ENCODE results near the gene TANC1. TPM values are rescaled to one million over a fixed set of nuclear protein-coding genes. Genes with fewer than 3 reads are reported as not detected.

Gene TANC1
- total RNA-seq, 1 donor from 2014 or later, result 0.47 TPM

DNA sequence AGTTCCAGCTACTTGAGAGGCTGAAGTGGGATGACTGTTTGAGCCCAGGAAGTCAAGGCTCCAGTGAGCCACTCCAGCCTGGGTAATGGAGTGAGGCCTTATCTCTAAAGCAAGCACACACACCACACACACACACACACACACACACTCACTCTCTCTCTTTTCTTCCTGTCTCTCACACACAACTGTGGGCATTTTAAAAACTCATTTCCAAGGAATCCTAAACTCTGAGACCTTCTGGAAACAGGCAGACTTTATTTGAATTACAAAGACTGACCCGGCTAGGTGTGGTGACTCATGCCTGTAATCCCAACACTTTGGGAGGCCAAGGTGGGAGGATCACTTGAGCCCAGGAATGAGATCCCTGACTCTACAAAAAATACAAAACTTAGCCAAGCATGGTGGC, 296.7 kb downstream of the TANC1 start:
- DNase-seq (ENCODE audit: low spot score), result no peak
- Mint-ChIP-seq H3K27ac (no peak overlapping the region), H3K9me3 (no peaks in the 10 kb centered on the region), H3K27me3 (ENCODE audit: insufficient read depth) (no peaks in the 10 kb centered on the region), H3K36me3 (ENCODE audit: low read depth) (peaks cover 3% of the 10 kb centered on the region), H3K4me1 (ENCODE audit: low read depth) (no peaks in the 10 kb centered on the region), H3K4me3 (no peak overlapping the region)
- intact Hi-C loops (cut with micrococcal nuclease), result no loop called here

DNA sequence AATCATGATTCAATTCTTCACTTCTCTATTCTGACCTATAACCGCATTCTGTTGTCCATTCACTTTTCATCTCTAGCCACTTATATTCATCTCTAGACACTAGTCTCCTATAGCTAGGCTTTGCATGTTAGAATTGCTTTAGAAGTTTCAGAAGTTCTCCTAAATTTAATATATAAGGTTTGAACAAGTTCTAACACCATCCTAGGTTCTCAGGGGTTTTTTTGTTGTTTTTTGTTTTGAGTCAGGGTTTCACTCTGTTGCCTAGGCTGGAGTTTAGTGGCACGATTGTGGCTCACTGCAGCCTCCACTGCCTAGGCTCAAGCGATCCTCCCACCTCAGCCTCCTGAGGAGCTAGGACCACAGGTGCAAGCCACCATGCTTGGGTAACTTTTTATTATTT, 298.1 kb downstream of the TANC1 start:
- Mint-ChIP-seq H3K27me3 (ENCODE audit: insufficient read depth) (no peaks in the 10 kb centered on the region), H3K9me3 (no peaks in the 10 kb centered on the region), H3K4me1 (ENCODE audit: low read depth) (no peaks in the 10 kb centered on the region), H3K4me3 (no peak overlapping the region), H3K27ac (no peak overlapping the region), H3K36me3 (ENCODE audit: low read depth) (peaks cover 5% of the 10 kb centered on the region)
- DNase-seq (ENCODE audit: low spot score), result no peak
- intact Hi-C loops (cut with micrococcal nuclease), result no loop called here

DNA sequence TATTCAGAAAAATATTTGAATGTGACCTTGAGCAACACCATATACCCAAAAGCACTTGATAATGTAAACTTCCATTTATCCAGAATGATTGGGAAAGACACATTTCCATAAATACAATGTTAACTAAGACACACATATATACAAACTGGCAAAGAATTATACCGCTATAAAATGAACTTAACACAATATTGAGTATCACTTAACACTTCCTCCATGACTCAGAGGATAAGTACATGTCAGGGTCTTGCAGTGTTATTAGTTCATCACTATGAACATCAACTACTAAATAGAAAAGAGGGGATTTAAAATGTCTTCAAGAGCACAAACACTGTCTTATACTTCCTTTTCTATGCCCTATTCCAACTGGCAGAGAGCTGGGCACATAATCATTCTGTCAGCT, 299.5 kb downstream of the TANC1 start:
- Mint-ChIP-seq H3K27ac (no peak overlapping the region), H3K9me3 (no peaks in the 10 kb centered on the region), H3K36me3 (ENCODE audit: low read depth) (peaks cover 5% of the 10 kb centered on the region), H3K4me1 (ENCODE audit: low read depth) (no peaks in the 10 kb centered on the region), H3K4me3 (no peak overlapping the region), H3K27me3 (ENCODE audit: insufficient read depth) (no peaks in the 10 kb centered on the region)
- DNase-seq (ENCODE audit: low spot score), result no peak
- intact Hi-C loops (cut with micrococcal nuclease), result no loop called here

GRCh38 chr2:159270744-159271379, 302.4 kb downstream of the TANC1 start:
- H3K27me3 Mint-ChIP-seq (ENCODE audit: insufficient read depth), result no peaks in the 10 kb centered on the region
- peaks cover 12% of the 10 kb centered on the region for H3K36me3 Mint-ChIP-seq (ENCODE audit: low read depth)
- no peak overlapping the region for H3K27ac Mint-ChIP-seq
- intact Hi-C loops (cut with micrococcal nuclease), result no loop called here
- H3K4me1 Mint-ChIP-seq (ENCODE audit: low read depth), result no peaks in the 10 kb centered on the region
- no peak for DNase-seq (ENCODE audit: low spot score)
- H3K4me3 Mint-ChIP-seq, result no peak overlapping the region
- no peaks in the 10 kb centered on the region for H3K9me3 Mint-ChIP-seq

DNA sequence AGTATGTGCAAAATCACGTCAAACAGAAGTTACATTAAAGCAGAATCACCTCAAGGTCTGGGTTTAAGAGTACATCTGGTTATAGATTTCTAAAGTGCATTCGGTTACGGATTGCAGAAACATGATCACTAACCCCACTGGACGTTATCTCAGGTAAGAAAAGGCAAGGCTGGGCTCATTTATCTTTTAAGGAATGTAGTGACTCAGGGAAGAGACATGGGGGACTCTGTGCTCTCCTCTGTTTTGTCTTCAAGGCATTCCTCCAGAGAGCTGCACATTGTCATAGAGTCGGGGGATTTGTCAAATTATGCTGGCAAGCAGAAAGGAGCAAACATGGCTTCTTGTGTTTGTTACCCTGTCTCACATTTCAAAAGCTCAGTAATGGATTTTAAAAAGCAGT, 303.7 kb downstream of the TANC1 start:
- DNase-seq (ENCODE audit: low spot score), result no peak
- H3K4me1 Mint-ChIP-seq (ENCODE audit: low read depth), result no peaks in the 10 kb centered on the region
- intact Hi-C loops (cut with micrococcal nuclease), result no loop called here
- no peaks in the 10 kb centered on the region for H3K9me3 Mint-ChIP-seq
- peaks cover 12% of the 10 kb centered on the region for H3K36me3 Mint-ChIP-seq (ENCODE audit: low read depth)
- no peak overlapping the region for H3K27ac Mint-ChIP-seq
- H3K27me3 Mint-ChIP-seq (ENCODE audit: insufficient read depth), result no peaks in the 10 kb centered on the region
- no peak overlapping the region for H3K4me3 Mint-ChIP-seq

- no peak overlapping the region for H3K4me3 Mint-ChIP-seq
- peaks cover 10% of the 10 kb centered on the region for H3K36me3 Mint-ChIP-seq (ENCODE audit: low read depth)
- intact Hi-C loops (cut with micrococcal nuclease), result no loop called here
- H3K9me3 Mint-ChIP-seq, result no peaks in the 10 kb centered on the region
- H3K27me3 Mint-ChIP-seq (ENCODE audit: insufficient read depth), result no peaks in the 10 kb centered on the region
- H3K27ac Mint-ChIP-seq, result no peak overlapping the region
- no peak for DNase-seq (ENCODE audit: low spot score)
- no peaks in the 10 kb centered on the region for H3K4me1 Mint-ChIP-seq (ENCODE audit: low read depth)
Measured at GRCh38 chr2:159275111-159275510, 306.7 kb downstream of the TANC1 start.

- intact Hi-C loops (cut with micrococcal nuclease), result loop anchor here (10.0 kb wide), 2 partner anchors 235 to 625 kb away; partner anchors contain the start of gene LY75
- Mint-ChIP-seq H3K4me1 (ENCODE audit: low read depth) (peaks cover 7% of the 10 kb centered on the region), H3K36me3 (ENCODE audit: low read depth) (peaks cover 6% of the 10 kb centered on the region), H3K4me3 (no peak overlapping the region), H3K27me3 (ENCODE audit: insufficient read depth) (no peaks in the 10 kb centered on the region), H3K27ac (no peak overlapping the region), H3K9me3 (no peaks in the 10 kb centered on the region)
- DNase-seq (ENCODE audit: low spot score), result no peak
Measured at GRCh38 chr2:159279700-159280099, 311.3 kb downstream of the TANC1 start.

- no peak overlapping the region for H3K4me3 Mint-ChIP-seq
- no peak overlapping the region for H3K27ac Mint-ChIP-seq
- H3K27me3 Mint-ChIP-seq (ENCODE audit: insufficient read depth), result no peaks in the 10 kb centered on the region
- DNase-seq (ENCODE audit: low spot score), result no peak
- peaks cover 10% of the 10 kb centered on the region for H3K4me1 Mint-ChIP-seq (ENCODE audit: low read depth)
- H3K36me3 Mint-ChIP-seq (ENCODE audit: low read depth), result peaks cover 1% of the 10 kb centered on the region
- intact Hi-C loops (cut with micrococcal nuclease), result loop anchor here (10.0 kb wide), 2 partner anchors 234 to 624 kb away; partner anchors contain the start of gene LY75
- no peaks in the 10 kb centered on the region for H3K9me3 Mint-ChIP-seq
Measured at GRCh38 chr2:159281002-159281401, 312.6 kb downstream of the TANC1 start.

Other genes starting within 250 kb of the TANC1 start
- not detected in 2 replicates for gene DAPL1, start 173.3 kb upstream of the TANC1 start, total RNA-seq